Non-pigmented ciliary epithelial cell (primary cell): ENCODE data around the gene PLPP4.

ENCODE experiments used
- DNase-seq: peaks from one replicate; pipeline ENCODE4 v3.0.0-alpha.2; 2010; ENCODE audit warnings: low read depth

Gene PLPP4

DNA sequence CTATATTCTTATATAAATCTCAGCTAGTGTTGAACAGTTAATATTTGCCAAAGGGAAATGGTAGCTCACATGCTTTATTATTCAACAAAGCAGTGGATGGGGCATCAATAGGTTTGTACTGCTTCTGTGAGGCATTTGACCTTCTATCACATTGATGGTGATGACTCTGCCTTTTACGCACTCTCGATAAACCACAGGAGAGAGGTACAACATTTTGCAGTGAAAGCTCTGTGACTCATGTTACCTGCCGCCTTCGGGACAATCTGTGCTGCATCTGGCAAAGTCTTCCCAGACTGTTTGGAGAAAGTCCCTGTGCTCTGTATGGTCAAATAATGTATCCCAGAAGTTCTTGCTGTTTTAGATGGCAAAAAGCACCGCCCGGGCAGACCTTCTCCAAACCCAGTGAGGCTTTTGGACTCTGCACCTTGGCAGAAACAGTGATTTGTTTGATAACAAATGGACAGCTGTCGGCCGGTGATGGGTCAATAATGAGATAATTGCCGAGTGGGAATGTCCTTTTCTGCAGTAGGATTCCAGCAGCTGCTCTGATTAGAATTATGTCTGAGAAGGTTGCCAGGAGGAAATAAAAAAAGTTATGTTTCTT, 61.0 kb downstream of the PLPP4 start:
- DNase-seq, result no peak

DNA sequence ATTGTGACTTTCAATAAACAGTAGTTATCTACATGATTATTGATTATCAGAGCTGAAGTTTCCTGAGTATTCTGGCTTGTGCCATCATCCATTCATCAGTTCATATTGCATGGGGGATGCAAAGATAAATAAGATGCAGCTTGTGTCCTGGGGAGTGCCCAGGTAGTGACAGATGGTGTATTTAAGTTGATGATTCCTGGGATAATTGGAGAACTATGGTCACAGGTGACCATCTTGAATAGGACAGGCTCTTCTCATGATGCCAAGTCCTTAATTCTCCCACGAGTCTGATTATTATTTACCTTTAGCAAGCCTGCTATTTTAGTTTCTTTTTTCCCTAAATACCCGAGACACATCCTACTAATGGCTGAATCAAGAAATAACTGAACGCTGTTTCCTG, 64.9 kb downstream of the PLPP4 start:
- no peak for DNase-seq

DNA sequence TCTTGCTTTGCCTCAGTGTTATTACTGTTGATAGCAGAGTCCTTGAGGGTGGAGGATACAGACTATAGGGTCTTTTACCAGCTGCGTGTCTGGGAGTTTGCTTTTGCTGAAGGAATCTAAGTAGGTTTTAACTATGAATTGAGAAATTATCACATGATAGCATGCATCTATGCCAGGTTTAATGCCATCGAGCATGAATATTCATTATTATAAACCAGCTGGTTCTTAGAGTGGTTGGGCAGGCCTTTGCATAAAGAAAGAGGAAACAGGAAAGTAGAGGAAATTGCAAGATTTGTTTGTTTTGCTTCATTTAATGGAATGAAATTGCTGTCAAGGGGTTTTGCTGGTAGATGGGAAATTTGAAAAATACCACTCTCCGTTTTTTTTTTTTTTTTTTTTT, 70.7 kb downstream of the PLPP4 start:
- no peak for DNase-seq

DNA sequence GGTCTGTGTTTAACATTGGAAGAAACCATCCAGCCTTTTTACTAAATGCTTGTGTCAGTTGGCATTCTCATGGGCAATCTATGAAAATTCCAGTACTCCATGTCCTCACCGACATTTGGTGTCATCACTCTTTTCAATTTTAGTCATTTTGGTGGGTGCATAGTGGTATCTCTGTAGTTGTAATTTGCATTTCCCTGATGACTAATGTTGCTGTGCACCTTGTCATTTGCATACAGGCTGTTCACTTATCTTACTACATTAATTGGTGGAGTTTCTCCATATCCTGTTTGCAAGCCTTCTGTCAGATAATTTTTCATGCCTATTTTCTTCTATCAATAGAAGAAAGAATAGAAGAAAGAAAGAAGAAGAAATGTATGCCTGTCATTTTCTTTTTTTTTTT, 73.7 kb downstream of the PLPP4 start:
- DNase-seq, result no peak

DNA sequence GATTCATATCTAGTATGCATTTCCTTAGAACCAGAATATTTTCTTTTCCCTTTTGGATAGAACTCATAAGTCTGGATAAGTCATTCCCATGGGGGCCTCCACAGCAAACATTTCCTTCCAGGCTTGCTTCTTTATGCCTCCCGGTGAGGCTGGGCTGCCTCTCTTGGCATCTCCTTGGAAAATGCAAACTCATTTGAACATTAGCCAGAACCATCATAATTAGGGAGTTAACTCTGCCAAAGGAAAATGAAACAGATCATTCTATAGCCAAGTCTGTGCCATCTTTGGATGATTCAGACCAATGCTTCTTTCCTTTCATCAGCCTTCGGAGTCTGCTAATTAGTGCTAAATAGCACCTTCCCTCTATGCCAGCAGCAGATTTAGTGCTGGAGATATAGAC, 81.1 kb downstream of the PLPP4 start:
- no peak for DNase-seq

DNA sequence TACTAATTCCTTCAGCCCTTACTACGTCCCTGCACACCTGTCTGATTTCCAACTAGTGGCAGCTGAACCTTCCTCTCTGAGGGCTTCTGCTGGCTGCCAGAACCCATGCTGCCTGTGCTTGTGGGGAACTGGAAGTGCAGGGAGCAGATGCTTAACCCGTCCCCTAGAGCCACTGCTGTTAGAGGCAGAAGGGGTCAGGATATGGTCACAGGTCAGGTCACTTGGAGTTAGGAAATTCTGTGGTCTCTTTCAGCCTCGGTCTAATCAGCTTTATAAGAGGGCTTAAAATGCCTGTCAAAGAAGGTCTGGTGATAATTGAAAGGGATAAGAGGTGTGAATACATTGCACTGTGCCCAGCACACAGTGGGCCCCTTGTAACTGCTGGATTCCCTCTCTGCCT, 82.0 kb downstream of the PLPP4 start:
- no peak for DNase-seq

DNA sequence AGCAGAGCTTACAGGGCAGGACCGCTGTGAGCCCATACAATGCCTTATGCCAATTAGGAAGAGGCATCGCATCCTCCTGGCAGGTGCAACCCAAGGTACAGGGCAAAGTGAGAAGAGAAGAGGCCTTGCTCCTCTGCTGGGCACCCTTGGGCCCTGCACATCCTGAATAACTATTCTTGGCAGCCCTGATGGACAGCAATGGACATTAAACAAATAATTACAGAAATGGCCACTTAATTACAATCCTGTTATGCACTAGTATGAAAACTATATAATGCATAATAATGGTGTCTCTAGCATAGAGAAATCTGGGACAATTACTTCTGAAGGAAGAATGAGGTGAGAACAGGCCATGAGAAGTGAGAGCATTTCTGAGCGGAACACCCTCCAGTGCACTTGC, 83.5 kb downstream of the PLPP4 start:
- no peak for DNase-seq

DNA sequence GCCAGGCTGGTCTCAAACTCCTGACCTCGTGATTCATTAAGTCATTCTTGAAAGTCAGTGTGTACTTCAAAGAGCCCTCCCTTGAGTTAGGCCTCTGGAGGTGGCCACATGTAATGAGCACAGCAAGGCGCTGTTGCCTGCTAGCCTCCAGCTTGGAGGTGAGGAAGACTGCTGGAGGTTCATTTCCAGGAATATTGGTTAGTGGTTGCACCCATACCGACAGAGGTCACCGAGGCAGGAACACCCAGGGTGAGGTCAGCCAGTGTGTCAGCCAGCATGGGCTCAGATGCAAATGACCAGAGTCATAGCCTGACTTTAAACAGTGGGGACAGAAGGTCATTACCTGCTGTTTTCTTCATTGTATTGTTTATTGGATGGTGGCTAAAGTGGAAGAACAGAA, 85.0 kb downstream of the PLPP4 start:
- DNase-seq, result no peak

DNA sequence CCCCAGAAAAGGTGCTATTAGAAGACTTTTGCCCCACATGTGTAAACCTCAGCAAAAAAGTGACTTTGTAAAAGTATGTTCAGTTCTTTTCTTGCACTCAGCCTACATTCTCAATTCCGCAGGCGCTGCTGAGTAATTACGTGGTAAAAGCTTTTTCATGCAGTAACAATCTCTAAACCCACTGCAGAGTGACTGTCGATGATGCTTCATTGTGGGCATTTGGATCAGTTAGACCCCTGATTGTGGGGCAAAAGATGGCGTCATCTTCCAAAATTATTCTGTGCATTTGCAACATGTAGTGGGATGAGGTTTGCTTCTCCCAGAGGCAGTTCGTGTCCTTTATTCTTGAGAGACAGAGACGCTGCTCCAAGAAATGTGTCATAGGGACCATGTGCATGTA, 85.6 kb downstream of the PLPP4 start:
- no peak for DNase-seq

DNA sequence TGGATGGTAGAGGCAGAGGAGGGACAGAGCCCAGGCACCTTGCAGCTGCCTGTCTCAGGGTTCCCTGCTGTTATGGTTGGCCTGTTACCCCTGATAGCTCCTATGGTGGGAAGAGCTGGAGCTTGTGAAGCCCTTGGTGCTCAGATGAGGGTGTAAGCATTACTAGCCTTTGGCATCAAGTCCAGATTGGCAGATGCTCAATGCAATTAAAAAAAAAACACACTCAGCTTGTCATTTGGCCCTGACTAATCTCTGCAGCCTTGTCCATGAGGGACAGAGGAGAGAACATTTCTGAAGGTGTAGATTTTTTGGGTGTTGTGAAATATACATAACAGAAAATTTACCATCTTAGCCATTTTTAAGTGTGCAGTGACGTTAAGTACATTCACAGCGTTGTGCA, 86.3 kb downstream of the PLPP4 start:
- DNase-seq, result no peak

DNA sequence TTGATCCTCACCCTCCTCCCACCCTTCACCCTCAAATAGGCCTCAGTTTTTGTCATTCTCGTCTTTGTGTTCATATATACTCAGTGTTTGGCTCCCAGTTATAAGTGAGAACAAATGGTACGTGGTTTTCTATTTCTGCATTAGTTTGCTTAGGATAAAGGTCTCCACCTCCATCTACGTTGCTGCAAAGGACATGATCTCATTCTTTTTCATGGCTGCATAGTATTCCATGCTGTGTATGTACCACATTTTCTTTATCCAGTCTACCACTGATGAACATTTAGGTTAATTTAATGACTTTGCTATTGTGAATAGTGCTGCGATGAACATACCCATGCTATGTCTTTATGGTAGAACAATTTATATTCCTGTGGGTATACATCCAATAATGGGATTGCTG, 91.2 kb downstream of the PLPP4 start:
- no peak for DNase-seq

DNA sequence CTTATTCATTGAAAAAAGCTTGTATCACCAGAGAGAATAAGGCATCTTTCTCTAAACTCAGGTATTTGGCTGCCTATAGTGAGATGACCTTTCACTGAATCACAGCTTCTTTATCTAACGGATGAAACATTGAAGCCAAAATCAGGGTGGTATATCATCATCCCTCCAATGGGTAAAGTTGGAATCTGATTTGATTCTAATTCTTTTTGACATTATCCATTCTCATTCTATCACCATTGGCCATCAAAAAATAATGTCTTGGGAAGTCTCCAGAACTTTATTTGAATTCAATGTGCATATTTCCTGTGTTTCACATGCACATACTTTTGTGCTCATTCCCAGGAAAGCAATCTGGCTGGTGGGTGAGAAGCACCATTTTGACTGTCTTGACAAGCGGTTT, 95.2 kb downstream of the PLPP4 start:
- no peak for DNase-seq

DNA sequence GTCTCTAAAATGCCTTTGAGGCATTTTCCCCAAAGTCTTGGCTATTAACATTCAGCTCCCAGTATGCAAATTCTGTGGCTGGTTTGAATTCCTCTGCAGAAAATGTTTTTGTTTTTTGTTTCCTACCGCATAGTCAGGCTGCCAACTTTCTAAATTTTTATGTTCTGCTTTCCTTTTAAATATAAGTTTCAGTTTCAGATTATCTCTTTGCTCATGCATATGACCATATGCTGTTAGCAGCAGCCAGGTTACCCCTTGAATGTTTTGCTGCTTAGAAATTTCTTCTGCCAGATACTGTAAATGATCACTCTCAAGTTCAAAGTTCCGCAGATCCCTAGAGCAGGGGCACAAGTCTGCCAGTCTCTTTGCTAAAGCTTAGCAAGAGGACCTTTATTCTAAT, 96.9 kb downstream of the PLPP4 start:
- no peak for DNase-seq

DNA sequence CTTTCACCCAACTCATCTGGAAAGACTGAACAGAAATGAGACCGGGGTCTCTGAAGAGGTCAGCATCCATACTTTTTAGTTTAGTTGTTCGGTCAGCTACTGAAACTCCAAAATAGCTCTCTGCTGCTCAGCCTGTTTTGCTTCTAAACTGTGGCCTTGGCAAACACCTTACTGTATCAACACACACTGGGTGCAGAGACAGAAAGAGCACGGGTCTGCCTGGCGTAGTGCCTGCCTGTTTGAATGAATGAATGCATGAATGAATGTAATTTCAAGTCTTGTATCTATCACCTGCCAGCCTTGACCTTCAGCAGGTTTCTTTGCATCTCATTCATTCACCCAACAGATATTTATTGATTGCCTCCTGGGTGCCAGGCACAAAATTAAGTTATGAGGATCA, 98.4 kb downstream of the PLPP4 start:
- DNase-seq, result no peak

DNA sequence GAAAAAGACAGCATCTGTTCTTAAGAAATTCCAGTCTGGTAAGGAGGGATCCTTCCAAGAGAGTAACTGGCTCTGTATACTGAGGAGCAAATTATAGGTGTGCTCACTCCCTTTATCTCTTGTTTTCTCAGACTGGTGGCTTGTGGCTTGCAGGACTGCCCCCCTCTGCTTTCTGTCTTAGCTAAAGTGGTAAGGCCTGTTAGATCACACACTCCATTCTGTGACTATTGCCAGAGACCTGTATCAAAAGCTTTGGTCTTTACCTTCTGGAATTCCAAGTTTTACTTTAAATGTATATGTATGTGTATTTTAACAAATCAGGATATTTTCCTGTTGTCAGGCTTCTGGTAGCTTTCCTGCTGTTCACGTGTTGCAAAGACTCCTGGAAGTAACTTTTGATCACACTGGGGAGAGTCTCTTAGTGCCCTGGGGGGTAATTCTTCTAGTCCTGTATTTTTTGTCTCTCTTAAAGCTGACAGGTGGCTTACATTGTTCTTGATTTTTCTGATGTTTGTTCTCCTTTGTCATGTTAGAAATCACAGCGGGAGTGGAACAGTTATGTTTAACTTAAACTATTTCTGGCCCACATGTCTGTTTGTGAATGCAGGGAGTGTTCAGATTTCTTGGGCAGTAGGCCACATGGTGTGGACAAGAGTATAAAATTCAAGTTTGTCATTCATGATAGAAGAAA, 99.0 kb downstream of the PLPP4 start:
- DNase-seq, result no peak

DNA sequence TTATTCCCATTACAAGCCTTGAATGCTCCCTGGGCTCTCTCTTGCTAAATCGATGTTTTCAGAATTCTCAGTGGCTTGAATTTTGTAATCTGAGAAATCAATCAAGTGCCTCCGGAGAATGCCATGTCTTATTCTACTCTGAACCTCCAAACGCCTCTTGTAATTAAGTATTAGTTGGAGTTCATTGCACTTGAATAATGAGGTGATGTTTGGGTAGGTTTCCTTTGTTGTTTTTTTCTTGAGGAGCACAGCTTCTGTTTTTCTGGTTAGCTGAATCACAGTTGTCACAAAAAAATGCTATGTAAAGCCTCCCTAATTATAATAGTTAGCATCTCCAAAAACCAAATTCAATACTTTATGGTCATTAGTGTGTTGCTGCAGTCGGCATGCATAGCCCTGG, 100.3 kb downstream of the PLPP4 start:
- DNase-seq, result no peak

DNA sequence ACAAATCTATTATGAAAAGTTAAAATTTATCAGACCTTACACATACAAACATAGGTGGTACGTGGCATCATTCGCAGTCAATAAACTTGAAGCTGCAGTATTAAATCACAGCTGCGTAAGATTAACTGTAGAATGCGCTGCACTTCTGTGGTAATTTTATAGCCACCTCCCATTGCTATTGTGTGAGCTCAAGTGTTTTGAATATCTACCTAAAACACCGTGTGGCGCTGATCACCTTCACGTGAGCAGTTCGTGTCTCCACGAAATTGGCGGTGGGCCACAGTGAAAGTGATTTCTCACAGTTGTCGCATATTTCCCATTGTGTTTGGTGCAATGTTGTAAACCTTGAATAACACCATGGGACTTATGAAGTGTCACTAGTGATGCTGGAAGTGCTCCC, 102.8 kb downstream of the PLPP4 start:
- no peak for DNase-seq

DNA sequence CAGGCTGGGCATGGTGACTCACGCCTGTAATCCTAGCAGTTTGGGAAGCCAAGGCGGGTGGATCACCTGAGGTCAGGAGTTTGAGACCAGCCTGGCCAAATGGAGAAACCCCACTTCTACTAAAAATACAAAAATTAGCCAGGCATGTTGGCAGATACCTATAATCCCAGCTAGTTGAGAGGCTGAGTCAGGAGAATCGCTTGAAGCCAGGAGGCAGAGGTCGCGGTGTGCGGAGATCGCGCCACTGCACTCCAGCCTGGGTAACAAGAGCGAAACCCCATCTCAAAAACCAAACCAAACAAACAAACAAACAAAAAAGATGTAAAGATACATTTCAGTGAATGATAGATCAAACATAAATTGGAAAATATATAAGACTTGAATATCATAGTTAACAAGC, 105.9 kb downstream of the PLPP4 start:
- DNase-seq, result no peak

DNA sequence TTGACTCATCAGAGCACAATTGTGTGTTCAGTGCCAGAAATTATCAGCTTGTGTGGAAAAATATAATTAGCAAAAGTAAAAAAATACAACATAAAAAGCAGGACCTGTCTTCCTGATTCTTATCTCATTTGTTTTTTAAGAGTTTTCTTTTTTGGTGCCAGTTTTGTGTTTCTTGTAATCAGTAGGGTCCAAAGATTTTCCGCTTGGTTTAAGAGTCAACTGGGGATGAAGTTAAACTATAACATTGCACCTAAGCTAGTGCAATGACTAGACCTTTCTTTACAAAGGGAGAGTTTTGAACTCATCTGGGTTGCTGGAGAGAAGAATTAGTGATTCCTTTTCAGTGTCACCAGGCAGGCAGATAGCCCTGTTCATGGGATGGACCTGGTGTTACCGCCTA, 113.4 kb downstream of the PLPP4 start:
- no peak for DNase-seq

DNA sequence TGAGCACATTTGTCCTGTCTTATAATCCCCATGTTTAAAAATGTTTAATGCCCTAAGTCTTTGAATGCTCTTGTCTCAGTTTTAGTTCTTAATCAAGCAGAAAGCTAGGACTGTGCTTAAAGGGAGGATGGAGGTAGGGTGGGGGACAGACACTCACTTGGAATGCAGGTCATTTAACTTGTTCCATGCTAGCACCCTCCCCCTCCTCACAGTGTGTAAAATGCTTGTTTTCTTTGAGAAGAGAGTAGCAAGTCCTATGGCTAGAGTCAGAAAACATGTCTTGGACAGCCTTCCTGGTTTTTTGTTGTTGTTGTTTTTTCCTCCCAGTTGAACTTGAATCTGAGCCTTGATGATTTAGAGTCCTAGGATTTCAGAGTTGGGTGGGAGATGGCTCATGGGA, 114.2 kb downstream of the PLPP4 start:
- no peak for DNase-seq

DNA sequence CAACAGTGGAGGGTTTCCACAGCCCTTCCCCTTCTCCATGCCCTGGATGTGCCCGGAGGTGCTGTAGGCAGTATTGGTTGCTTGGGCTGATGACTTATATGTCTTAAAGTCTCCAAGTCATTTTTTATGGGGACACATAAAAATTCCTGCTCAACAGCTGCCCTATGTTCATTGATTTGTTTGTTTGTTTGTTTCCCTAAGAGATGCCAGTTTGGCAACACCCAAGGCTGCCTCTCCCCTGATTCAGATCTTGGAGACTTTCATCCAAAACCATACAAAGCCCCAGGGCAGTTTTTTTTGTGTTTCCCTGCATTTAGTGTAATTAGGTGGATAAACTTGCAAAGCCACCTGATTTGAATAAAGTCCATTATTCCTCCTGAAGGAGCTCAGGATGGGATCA, 115.3 kb downstream of the PLPP4 start:
- DNase-seq, result no peak

DNA sequence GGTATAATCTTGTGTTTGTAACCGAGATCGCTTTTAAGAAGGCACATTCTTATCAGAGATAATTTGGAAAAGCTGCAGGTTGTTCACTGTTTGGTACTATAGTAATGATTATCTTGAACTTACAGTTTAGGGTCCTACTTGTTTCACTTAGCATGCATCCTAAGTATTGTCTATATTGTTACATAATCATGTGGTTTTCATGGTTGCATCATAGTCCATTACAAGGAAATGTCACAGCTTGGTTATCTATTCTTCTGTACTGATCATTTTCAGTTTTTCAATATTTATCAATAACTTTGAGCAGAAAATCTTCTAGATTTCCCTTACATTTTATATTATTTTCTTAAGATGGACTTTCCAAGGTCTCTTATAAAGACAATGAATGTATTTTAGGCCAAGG, 116.3 kb downstream of the PLPP4 start:
- DNase-seq, result no peak

DNA sequence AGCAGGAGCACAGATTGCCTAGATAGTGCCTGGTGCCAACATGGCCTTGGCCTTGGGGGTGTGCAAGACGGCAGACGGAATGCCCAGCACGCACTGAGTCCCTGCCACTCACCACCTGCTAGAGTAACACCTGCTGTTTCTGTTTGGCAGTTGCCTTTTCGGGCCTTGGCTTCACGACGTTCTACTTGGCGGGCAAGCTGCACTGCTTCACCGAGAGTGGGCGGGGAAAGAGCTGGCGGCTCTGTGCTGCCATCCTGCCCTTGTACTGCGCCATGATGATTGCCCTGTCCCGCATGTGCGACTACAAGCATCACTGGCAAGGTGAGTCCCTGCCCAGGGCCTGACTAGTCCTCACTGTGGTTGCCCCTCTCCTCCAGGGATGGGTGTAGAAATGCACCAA, 118.0 kb downstream of the PLPP4 start:
- no peak for DNase-seq

DNA sequence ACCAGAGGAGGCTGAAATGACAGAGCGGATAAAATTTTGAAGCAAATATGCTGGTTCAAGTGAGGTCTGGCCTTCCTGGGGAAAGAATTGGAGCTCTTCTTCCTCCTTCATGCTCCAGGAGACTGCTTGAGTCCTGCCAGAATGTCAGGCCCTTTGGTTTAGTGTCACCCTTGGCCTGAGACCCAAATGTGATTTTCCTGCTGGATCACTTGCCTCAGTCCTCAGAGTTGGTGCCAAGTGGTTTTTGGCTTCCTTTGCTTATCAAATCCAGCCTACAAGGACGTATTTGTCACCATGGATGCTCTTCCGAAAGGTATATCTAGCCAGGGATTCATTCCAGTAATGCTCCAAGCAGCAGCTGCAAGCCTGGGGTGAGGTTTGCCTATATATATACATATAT, 118.4 kb downstream of the PLPP4 start:
- DNase-seq, result no peak

DNA sequence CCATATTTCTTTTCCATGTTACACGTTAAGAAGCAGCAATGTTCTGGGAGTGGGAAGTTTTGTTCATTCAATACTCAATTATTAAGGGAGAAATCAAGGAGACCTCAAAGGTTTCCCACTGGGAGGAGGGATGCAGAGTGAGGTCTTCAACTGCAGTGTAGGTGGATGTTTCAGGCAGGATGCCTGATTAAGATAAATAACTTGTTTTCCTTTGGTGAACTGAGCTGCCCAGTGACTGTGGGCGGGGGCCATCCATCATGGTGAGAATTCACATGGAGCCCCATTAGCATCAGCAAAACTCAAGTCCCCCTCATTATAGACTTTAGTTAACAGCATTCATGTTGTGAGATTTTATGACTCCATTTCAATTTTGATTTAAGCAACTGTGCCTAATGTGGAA, 121.1 kb downstream of the PLPP4 start:
- DNase-seq, result no peak
